ENCODE results near the gene GNAT1. TPM values are rescaled to one million over a fixed set of nuclear protein-coding genes. Genes with fewer than 3 reads are reported as not detected.
"Not testable (repeated sequence)": the region's sequence is repeated elsewhere in the genome, so short reads cannot be mapped to it uniquely, and the experiment has no call there.

GNAT1 gene
- total RNA-seq, 1 donor from 2014 or later: 0.12 TPM

DNA sequence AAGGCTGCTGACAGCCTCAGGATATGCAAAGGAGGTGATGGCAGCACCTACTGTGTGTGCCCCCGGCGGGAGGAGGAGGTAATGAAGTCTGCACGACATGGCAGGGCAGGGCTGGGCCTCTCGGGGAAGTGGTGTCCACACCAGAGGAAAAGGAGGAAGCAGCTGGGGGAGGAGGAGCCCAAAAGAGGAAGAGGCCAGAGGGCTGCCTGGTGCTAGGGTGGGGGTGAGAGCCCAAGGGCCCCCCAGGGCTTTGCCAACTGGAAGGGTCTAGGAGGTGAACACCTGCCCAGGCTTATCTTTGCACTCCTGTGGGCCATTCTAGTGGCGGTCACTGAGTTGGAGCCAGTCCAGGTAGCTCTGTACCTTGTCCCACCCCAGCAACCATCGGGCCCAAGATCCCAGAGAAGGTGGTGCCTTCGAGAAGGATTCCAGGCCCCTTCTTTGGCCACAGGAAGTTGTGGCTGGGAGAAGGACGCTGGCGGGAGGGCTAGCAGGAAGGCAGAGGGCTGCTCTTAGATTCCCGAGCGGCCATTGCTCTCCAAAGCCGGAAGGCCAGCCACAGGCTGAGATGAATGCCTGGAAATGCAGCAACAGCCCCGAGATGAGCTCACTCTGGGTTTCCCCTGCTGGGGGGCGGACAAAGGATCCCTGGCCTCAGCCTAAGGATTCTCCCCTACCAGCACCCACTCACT, 51.6 kb downstream of the GNAT1 start:
- peaks cover 2% of the 10 kb centered on the region for H3K36me3 Mint-ChIP-seq (ENCODE audit: insufficient read depth)
- peaks cover 36% of the 10 kb centered on the region for H3K4me1 Mint-ChIP-seq (ENCODE audit: low read depth)
- no peak overlapping the region for H3K4me3 Mint-ChIP-seq (ENCODE audit: low read depth)
- no peaks in the 10 kb centered on the region for H3K27me3 Mint-ChIP-seq
- H3K27ac Mint-ChIP-seq: peak overlapping the region; percentile 31
- DNase-seq (ENCODE audit: low spot score, unreplicated experiment): no peak
- TF ChIP-seq, protein P1, sequence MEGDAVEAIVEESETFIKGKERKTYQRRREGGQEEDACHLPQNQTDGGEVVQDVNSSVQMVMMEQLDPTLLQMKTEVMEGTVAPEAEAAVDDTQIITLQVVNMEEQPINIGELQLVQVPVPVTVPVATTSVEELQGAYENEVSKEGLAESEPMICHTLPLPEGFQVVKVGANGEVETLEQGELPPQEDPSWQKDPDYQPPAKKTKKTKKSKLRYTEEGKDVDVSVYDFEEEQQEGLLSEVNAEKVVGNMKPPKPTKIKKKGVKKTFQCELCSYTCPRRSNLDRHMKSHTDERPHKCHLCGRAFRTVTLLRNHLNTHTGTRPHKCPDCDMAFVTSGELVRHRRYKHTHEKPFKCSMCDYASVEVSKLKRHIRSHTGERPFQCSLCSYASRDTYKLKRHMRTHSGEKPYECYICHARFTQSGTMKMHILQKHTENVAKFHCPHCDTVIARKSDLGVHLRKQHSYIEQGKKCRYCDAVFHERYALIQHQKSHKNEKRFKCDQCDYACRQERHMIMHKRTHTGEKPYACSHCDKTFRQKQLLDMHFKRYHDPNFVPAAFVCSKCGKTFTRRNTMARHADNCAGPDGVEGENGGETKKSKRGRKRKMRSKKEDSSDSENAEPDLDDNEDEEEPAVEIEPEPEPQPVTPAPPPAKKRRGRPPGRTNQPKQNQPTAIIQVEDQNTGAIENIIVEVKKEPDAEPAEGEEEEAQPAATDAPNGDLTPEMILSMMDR (IDR thresholded peaks at IDR 0.05; ENCODE audit: unreplicated experiment): no peak
- no peaks in the 10 kb centered on the region for H3K9me3 Mint-ChIP-seq (ENCODE audit: low read depth)

DNA sequence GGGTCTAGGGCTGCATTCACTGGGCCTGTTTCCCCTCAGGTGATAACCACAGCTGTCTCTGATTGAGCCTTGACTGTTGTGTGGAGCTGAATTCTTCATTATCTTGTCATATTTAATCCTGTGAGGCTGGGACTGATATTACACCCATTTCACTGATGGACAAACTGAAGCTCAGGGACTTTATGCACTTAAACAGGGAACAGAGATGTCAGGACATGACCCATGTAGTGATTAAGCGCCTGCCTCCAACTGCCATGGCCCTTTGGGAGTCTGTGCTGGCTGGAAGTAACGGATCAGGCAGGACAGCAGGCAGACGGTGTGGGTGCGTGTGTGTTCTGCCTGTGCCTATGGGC, 52.1 kb downstream of the GNAT1 start:
- Mint-ChIP-seq H3K4me3 (ENCODE audit: low read depth) (no peak overlapping the region), H3K27ac (no peak overlapping the region), H3K9me3 (ENCODE audit: low read depth) (no peaks in the 10 kb centered on the region), H3K27me3 (no peaks in the 10 kb centered on the region), H3K4me1 (ENCODE audit: low read depth) (peaks cover 34% of the 10 kb centered on the region), H3K36me3 (ENCODE audit: insufficient read depth) (peaks cover 2% of the 10 kb centered on the region)
- DNase-seq (ENCODE audit: low spot score, unreplicated experiment): no peak
- TF ChIP-seq, protein P1 (IDR thresholded peaks at IDR 0.05; ENCODE audit: unreplicated experiment): no peak

DNA sequence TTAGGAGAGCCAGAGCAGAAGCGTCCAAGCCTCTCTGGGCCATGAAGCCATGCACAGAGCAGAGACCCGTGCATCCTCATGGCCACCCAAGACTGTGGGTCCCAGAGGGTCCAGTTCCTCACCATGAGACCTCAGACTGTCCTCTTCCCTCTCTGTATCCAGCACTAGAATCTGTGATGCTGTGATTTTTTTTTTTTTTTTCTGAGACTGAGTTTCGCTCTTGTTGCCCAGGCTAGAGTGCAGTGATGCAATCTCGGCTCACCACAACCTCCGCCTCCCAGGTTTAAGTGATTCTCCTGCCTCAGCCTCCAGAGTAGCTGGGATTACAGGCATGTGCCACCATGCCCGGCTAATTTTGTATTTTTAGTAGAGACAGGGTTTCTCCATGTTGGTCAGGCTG, 53.4 kb downstream of the GNAT1 start:
- H3K27me3 Mint-ChIP-seq; DNase-seq (ENCODE audit: low spot score, unreplicated experiment); H3K36me3 Mint-ChIP-seq (ENCODE audit: insufficient read depth); H3K9me3 Mint-ChIP-seq (ENCODE audit: low read depth); H3K4me3 Mint-ChIP-seq (ENCODE audit: low read depth): not testable (repeated sequence)
- peak overlapping the region; percentile 91 for H3K27ac Mint-ChIP-seq
- H3K4me1 Mint-ChIP-seq (ENCODE audit: low read depth): peaks cover 32% of the 10 kb centered on the region

DNA sequence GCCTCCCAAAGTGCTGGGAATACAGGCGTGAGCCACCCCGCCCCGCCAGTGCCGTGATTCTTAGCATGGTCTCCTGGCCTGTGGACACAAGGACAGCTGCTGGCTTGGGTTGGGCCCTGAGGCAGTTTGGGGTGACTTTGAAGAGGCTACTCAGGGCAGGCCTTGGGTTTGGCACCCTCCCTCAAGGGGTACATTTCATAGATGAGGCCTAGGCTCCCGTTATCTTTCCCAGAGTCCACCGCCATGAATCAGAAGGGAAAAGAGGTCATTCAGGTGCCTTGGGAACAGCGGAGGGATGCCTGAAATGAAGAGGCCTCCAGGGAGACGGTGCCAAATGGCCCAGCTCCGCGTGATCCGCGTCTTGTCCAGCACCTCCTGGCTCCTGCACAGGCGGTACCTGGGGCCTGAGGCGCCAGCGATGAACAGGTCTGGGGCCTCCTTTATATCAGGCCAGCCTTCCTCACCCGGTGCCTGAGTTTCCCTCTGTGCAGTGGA, 53.9 kb downstream of the GNAT1 start:
- no peak overlapping the region for H3K4me3 Mint-ChIP-seq (ENCODE audit: low read depth)
- H3K27me3 Mint-ChIP-seq: no peaks in the 10 kb centered on the region
- TF ChIP-seq, protein P1 (IDR thresholded peaks at IDR 0.05; ENCODE audit: unreplicated experiment): no peak
- H3K4me1 Mint-ChIP-seq (ENCODE audit: low read depth): peaks cover 32% of the 10 kb centered on the region
- no peaks in the 10 kb centered on the region for H3K9me3 Mint-ChIP-seq (ENCODE audit: low read depth)
- peak overlapping the region; percentile 91 for H3K27ac Mint-ChIP-seq
- DNase-seq (ENCODE audit: low spot score, unreplicated experiment): no peak
- peaks cover 2% of the 10 kb centered on the region for H3K36me3 Mint-ChIP-seq (ENCODE audit: insufficient read depth)

DNA sequence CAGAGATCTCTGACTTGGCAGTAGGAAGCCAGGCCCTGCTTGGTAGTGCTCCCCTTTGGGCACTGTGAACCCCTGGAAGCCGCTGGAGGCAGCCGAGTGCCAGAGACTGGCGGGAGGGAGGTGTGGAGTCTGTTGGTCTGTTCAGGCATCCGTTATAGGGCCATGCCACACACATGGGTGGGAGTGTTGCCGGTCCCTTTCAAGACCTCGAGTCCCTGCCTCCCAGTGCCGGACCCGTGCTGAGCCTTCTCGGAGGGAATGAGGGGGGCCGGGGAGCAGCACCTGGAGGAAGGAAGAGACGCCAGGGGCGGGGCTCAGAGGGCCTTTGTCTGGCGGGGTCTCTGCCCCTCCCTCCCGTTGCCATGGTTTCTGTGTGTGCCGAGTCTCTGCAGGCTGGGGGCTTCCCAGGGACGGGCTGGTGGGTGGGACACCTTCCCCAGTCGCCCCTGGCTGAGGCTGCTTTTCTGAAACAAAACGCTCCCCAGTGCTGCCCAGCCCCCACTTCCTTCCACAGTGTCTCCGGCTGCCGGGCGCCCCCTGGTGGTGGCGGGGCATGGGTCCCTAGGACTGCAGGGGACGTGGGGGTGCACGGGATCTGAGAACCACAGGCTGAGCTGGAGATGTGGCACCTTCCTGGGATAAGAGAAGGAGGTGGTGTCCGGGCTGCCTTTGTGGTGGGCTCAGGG, 54.6 kb downstream of the GNAT1 start:
- Mint-ChIP-seq H3K4me3 (ENCODE audit: low read depth) (peak overlapping the region; percentile 37), H3K36me3 (ENCODE audit: insufficient read depth) (peaks cover 2% of the 10 kb centered on the region), H3K9me3 (ENCODE audit: low read depth) (no peaks in the 10 kb centered on the region), H3K27ac (peak overlapping the region; percentile 91), H3K4me1 (ENCODE audit: low read depth) (peaks cover 30% of the 10 kb centered on the region), H3K27me3 (no peaks in the 10 kb centered on the region)
- DNase-seq (ENCODE audit: low spot score, unreplicated experiment): peak; percentile 97
- TF ChIP-seq, protein P1 (IDR thresholded peaks at IDR 0.05; ENCODE audit: unreplicated experiment): peak; percentile 99

Measured in progenitor cell of endocrine pancreas (in vitro differentiated cells).